HS-5 (cell line): ENCODE results near the gene CNPY4.

Experiments used
- DNase-seq: peaks from one replicate; pipeline ENCODE4 v3.0.0-alpha.2; 2012; ENCODE audit warnings: low read depth

The CNPY4 gene

GRCh38 chr7:100119072-100119969 lies at the start of gene CNPY4, which contains the start of gene TAF6:
Gene CNPY4, plus strand, starts transcription at chr7:100119634. Its CDS starts 111 bp downstream, at chr7:100119745.
Gene TAF6, minus strand, starts transcription at chr7:100119358. Its CDS starts 5,149 bp downstream, at chr7:100114209.
- peak; percentile 86 for DNase-seq

GRCh38 chr7:100069991-100070390 lies 49.4 kb upstream of the CNPY4 start:
- DNase-seq = no peak

GRCh38 chr7:100071018-100071723 lies 48.3 kb upstream of the CNPY4 start:
- no peak for DNase-seq

- DNase-seq = no peak
These were observed 47.0 kb upstream of the CNPY4 start for GRCh38 chr7:100072462-100072861.

GRCh38 chr7:100074841-100075240 lies 44.6 kb upstream of the CNPY4 start:
- no peak for DNase-seq

GRCh38 chr7:100075418-100075817 lies 44.0 kb upstream of the CNPY4 start:
- DNase-seq = no peak

GRCh38 chr7:100077205-100077604 lies 42.2 kb upstream of the CNPY4 start:
- DNase-seq = no peak

- no peak for DNase-seq
These were observed 40.3 kb upstream of the CNPY4 start for GRCh38 chr7:100079024-100079560.

GRCh38 chr7:100080907-100081534 lies 38.4 kb upstream of the CNPY4 start:
- DNase-seq = no peak

GRCh38 chr7:100081535-100082102 lies 37.8 kb upstream of the CNPY4 start, which contains the start of gene ZNF3:
Gene ZNF3, minus strand, starts transcription at chr7:100081723. Its CDS starts 4,366 bp downstream, at chr7:100077357.
- peak; percentile 85 for DNase-seq

GRCh38 chr7:100082978-100083377 lies 36.5 kb upstream of the CNPY4 start:
- DNase-seq = no peak

- no peak for DNase-seq
These were observed 33.9 kb upstream of the CNPY4 start for GRCh38 chr7:100085515-100085914.

- DNase-seq = peak; percentile 91
These were observed 32.2 kb upstream of the CNPY4 start for GRCh38 chr7:100087055-100087750.

GRCh38 chr7:100088095-100088620 lies 31.3 kb upstream of the CNPY4 start:
- no peak for DNase-seq

- DNase-seq = no peak
These were observed 30.6 kb upstream of the CNPY4 start, which contains the start of gene COPS6 for GRCh38 chr7:100088621-100089457. Gene COPS6, plus strand, starts transcription at chr7:100088969. Its CDS starts 22 bp downstream, at chr7:100088991.

- no peak for DNase-seq
These were observed 29.8 kb upstream of the CNPY4 start for GRCh38 chr7:100089458-100090196.

- DNase-seq = no peak
These were observed 28.7 kb upstream of the CNPY4 start for GRCh38 chr7:100090527-100091410.
